Neural progenitor cell (in vitro differentiated cells): ENCODE results near the gene OCIAD2. TPM values are rescaled to one million over a fixed set of nuclear protein-coding genes. Genes with fewer than 3 reads are reported as not detected.
"Not testable (repeated sequence)": the region's sequence is repeated elsewhere in the genome, so short reads cannot be mapped to it uniquely, and the experiment has no call there.

ENCODE experiments used
- DNase-seq: peaks from one replicate; pipeline ENCODE4 v3.0.0-alpha.2; 2016; ENCODE audit warnings: low spot score
- H2AFZ ChIP-seq: fragments of 200-600 bp; sonication (generic); replicated peaks from 2 replicates; pipeline ENCODE4 v1.6.1; 2016; ENCODE audit warnings: antibody characterized with exemption
- H3F3A ChIP-seq: fragments of 200-600 bp; sonication (generic); 2 replicates; pipeline ENCODE4 v1.6.1; 2016; ENCODE audit warnings: antibody characterized with exemption, low read depth
- H3K27ac ChIP-seq: fragments of 200-600 bp; sonication (generic); 2 replicates; pipeline ENCODE4 v1.5.1; 2016; ENCODE audit warnings: mild to moderate bottlenecking
- H3K27me3 ChIP-seq: fragments of 200-600 bp; sonication (generic); 2 replicates; pipeline ENCODE4 v1.6.1; 2016; ENCODE audit warnings: mild to moderate bottlenecking, moderate library complexity
- H3K36me3 ChIP-seq: fragments of 200-600 bp; sonication (generic); 2 replicates; pipeline ENCODE4 v1.5.1; 2016
- H3K4me1 ChIP-seq: fragments of 200-600 bp; sonication (generic); 2 replicates; pipeline ENCODE4 v1.6.1; 2016; ENCODE audit warnings: mixed run types
- H3K4me2 ChIP-seq: fragments of 200-600 bp; sonication (generic); 2 replicates; pipeline ENCODE4 v1.6.1; 2016
- H3K4me3 ChIP-seq: fragments of 200-600 bp; sonication (generic); 2 replicates; pipeline ENCODE4 v1.5.1; 2016
- H3K79me2 ChIP-seq: fragments of 200-600 bp; sonication (generic); 2 replicates; pipeline ENCODE4 v1.6.1; 2016; ENCODE audit warnings: low read depth
- H3K9ac ChIP-seq: fragments of 200-600 bp; sonication (generic); 2 replicates; pipeline ENCODE4 v1.6.1; 2016
- H3K9me3 ChIP-seq: fragments of 200-600 bp; sonication (generic); 2 replicates; pipeline ENCODE4 v1.5.1; 2016; ENCODE audit warnings: low read depth
- H4K20me1 ChIP-seq: fragments of 200-600 bp; sonication (generic); 2 replicates; pipeline ENCODE4 v1.6.1; 2016; ENCODE audit warnings: low read depth
- H3K27ac Mint-ChIP-seq: 3 replicates; pipeline ENCODE4 v1.8.0; 2021; ENCODE audit warnings: mixed read lengths
- H3K27me3 Mint-ChIP-seq: 2 replicates; pipeline ENCODE4 v1.8.0; 2022; ENCODE audit warnings: low read depth, mild to moderate bottlenecking, inconsistent platforms, moderate library complexity, mixed read lengths; ENCODE audit not compliant: insufficient read depth
- H3K36me3 Mint-ChIP-seq: 3 replicates; pipeline ENCODE4 v1.8.0; 2021; ENCODE audit warnings: mixed read lengths
- H3K4me1 Mint-ChIP-seq: 3 replicates; pipeline ENCODE4 v1.8.0; 2021; ENCODE audit warnings: mixed read lengths
- H3K4me3 Mint-ChIP-seq: 3 replicates; pipeline ENCODE4 v1.8.0; 2021; ENCODE audit warnings: mild to moderate bottlenecking, moderate library complexity, mixed read lengths
- H3K9me3 Mint-ChIP-seq: 3 replicates; pipeline ENCODE4 v1.8.0; 2020; ENCODE audit warnings: mixed read lengths
- EZH2 ChIP-seq: fragments of 200-600 bp; sonication (generic); IDR thresholded peaks from 2 replicates; pipeline ENCODE4 v1.6.1; 2017; ENCODE audit warnings: antibody characterized with exemption, mild to moderate bottlenecking, moderate library complexity
- EZH2phosphoT487 ChIP-seq: fragments of 200-600 bp; sonication (generic); IDR thresholded peaks from 2 replicates; pipeline ENCODE4 v1.6.1; 2017; ENCODE audit warnings: antibody characterized with exemption
- total RNA-seq: library from RNA; depleted of rRNA; stranded (reverse); fragments of >200 nt; gene quantifications from 2 replicates; pipeline ENCODE4 v1.2.3, GENCODE V29; 2015; ENCODE audit warnings: low replicate concordance
- TF ChIP-seq, protein P1 (sequence below): fragments of 200-600 bp; sonication (generic); IDR thresholded peaks from 2 replicates; pipeline ENCODE4 v1.5.1; 2017; ENCODE audit warnings: antibody characterized with exemption, mild to moderate bottlenecking

OCIAD2 gene
- total RNA-seq, 1 donor from 2014 or later = 28.8 TPM

DNA sequence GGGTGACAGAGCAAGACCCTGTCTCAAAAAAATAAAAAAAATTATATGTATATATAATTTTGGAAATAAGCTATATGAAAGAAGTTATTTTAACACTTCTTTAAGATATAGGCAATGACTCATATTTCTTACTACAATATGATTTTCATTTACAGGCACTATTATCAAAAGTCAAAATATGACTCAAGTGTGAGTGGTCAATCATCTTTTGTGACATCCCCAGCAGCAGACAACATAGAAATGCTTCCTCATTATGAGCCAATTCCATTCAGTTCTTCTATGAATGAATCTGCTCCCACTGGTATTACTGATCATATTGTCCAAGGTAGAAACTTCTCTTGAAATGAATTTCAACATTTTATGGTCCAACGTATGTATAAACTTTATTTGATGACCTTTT lies 54.9 kb downstream of the OCIAD2 start:
- Mint-ChIP-seq H3K4me1 (no peaks in the 10 kb centered on the region), H3K27me3 (peaks cover 2% of the 10 kb centered on the region), H3K4me3 (no peak overlapping the region), H3K36me3 (peaks cover 35% of the 10 kb centered on the region), H3K27ac (no peak overlapping the region), H3K9me3 (no peaks in the 10 kb centered on the region)
- no peaks in the 10 kb centered on the region for H3K27me3 ChIP-seq
- H3K9ac ChIP-seq = no peak overlapping the region
- no peak overlapping the region for H3K27ac ChIP-seq
- no peak overlapping the region for H2AFZ ChIP-seq
- H3K36me3 ChIP-seq = peaks cover 31% of the 10 kb centered on the region
- peaks cover 11% of the 10 kb centered on the region for H4K20me1 ChIP-seq
- peaks cover 33% of the 10 kb centered on the region for H3K79me2 ChIP-seq
- H3K9me3 ChIP-seq = no peaks in the 10 kb centered on the region
- no peak for DNase-seq
- TF ChIP-seq EZH2phosphoT487 (no peak), EZH2 (no peak)
- TF ChIP-seq, protein P1, sequence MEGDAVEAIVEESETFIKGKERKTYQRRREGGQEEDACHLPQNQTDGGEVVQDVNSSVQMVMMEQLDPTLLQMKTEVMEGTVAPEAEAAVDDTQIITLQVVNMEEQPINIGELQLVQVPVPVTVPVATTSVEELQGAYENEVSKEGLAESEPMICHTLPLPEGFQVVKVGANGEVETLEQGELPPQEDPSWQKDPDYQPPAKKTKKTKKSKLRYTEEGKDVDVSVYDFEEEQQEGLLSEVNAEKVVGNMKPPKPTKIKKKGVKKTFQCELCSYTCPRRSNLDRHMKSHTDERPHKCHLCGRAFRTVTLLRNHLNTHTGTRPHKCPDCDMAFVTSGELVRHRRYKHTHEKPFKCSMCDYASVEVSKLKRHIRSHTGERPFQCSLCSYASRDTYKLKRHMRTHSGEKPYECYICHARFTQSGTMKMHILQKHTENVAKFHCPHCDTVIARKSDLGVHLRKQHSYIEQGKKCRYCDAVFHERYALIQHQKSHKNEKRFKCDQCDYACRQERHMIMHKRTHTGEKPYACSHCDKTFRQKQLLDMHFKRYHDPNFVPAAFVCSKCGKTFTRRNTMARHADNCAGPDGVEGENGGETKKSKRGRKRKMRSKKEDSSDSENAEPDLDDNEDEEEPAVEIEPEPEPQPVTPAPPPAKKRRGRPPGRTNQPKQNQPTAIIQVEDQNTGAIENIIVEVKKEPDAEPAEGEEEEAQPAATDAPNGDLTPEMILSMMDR = no peak
- H3K4me2 ChIP-seq = no peak overlapping the region
- H3F3A ChIP-seq = peaks cover 4% of the 10 kb centered on the region
- H3K4me1 ChIP-seq = no peaks in the 10 kb centered on the region
- H3K4me3 ChIP-seq = no peak overlapping the region

DNA sequence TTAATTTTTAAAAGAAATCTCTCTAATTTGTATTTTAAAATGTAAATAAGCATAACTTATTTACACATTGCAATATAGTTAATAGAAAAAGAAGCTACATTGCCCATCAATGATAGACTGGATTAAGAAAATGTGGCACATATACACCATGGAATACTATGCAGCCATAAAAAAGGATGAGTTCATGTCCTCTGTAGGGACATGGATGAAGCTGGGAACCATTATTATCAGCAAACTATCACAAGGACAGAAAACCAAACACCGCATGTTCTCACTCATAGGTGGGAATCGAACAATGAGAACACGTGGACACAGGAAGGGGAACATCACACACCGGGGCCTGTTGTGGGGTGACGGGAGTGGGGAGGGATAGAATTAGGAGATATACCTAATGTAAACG lies 57.8 kb downstream of the OCIAD2 start:
- Histone ChIP-seq H4K20me1 (peaks cover 16% of the 10 kb centered on the region), H3K36me3 (peaks cover 29% of the 10 kb centered on the region), H3K79me2 (peaks cover 62% of the 10 kb centered on the region)
- not testable (repeated sequence) for H3K4me1 ChIP-seq, H3K27me3 ChIP-seq, H3F3A ChIP-seq, H2AFZ ChIP-seq, H3K27ac ChIP-seq, DNase-seq, H3K9me3 ChIP-seq, H3K4me3 Mint-ChIP-seq, H3K4me2 ChIP-seq, H3K9me3 Mint-ChIP-seq, H3K4me3 ChIP-seq, H3K4me1 Mint-ChIP-seq, H3K27me3 Mint-ChIP-seq, H3K9ac ChIP-seq
- Mint-ChIP-seq H3K36me3 (peaks cover 50% of the 10 kb centered on the region), H3K27ac (peak overlapping the region; percentile 18)

DNA sequence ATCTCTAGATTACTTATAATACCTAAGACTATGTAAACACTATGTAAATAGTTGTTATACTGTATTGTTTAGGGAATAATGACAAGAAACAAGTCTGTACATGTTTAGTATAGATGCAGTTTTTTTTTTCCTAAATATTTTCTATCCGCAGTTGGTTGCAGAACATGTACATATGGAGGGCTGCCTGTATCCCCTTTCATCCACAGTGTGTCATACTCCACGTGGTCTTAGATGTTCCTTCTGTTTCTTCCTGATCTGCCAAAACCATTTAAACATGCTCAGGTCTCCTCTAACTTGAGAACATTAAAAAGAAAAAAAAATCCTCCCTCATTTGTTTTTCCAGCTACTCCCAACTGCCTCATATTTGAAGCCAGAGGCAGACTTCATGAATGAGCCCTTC lies 61.7 kb downstream of the OCIAD2 start:
- Mint-ChIP-seq H3K27me3 (no peaks in the 10 kb centered on the region), H3K27ac (no peak overlapping the region), H3K4me3 (no peak overlapping the region), H3K9me3 (no peaks in the 10 kb centered on the region), H3K4me1 (no peaks in the 10 kb centered on the region), H3K36me3 (peaks cover 44% of the 10 kb centered on the region)
- no peak for DNase-seq
- H3K27ac ChIP-seq = no peak overlapping the region
- H3K27me3 ChIP-seq = no peaks in the 10 kb centered on the region
- TF ChIP-seq EZH2phosphoT487 (no peak), EZH2 (no peak)
- TF ChIP-seq, protein P1 = no peak
- no peak overlapping the region for H3K9ac ChIP-seq
- H3K4me3 ChIP-seq = no peak overlapping the region
- H3K36me3 ChIP-seq = peaks cover 34% of the 10 kb centered on the region
- no peaks in the 10 kb centered on the region for H3K4me1 ChIP-seq
- no peaks in the 10 kb centered on the region for H3K9me3 ChIP-seq
- H4K20me1 ChIP-seq = peaks cover 26% of the 10 kb centered on the region
- H3F3A ChIP-seq = no peaks in the 10 kb centered on the region
- H3K79me2 ChIP-seq = peaks cover 96% of the 10 kb centered on the region
- no peak overlapping the region for H3K4me2 ChIP-seq
- no peak overlapping the region for H2AFZ ChIP-seq

DNA sequence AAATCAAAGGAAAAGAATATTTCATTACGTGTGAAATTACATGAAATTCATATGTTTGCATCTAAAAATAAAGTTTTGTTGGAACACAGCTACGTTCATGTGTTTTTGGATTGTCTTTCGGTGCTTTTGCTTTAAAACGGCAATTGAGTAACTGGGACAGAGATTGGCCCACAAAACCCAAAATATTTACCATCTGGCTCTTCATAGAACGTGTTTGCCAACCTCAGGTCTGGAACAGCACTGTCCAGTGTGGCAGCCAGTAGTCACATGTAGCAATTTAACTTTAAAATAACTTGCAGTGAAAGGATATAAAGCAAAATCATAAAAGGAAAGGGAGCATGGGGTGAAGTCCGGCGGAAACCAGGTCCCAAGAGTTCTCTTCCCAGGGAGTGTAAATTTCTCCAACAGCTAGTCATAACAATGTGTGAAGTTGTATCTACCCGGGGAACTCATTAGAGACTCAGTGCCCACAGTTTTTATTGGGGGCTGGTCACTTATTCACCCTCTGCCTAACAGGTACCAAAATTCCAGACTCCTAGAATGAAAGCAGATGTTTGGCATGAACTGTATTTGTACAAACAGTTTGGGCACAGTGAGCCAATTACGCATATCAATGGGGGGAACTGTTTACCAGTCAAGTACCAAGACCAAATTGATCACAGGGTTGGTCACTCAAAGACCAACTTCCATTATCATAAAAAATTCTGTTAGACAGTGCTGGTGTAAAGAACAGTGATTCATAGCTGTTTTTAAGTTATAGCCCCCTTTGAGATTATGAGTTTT lies 65.3 kb downstream of the OCIAD2 start:
- Mint-ChIP-seq H3K9me3 (no peaks in the 10 kb centered on the region), H3K27ac (no peak overlapping the region), H3K4me3 (no peak overlapping the region), H3K27me3 (no peaks in the 10 kb centered on the region), H3K36me3 (peaks cover 36% of the 10 kb centered on the region), H3K4me1 (no peaks in the 10 kb centered on the region)
- TF ChIP-seq, protein P1 = no peak
- no peak for TF ChIP-seq EZH2
- no peak for TF ChIP-seq EZH2phosphoT487
- no peaks in the 10 kb centered on the region for H3K4me1 ChIP-seq
- H3K9me3 ChIP-seq = no peaks in the 10 kb centered on the region
- no peaks in the 10 kb centered on the region for H3K27me3 ChIP-seq
- H3K4me2 ChIP-seq = no peak overlapping the region
- no peak for DNase-seq
- H3K9ac ChIP-seq = no peak overlapping the region
- no peaks in the 10 kb centered on the region for H3F3A ChIP-seq
- H3K79me2 ChIP-seq = peaks cover 100% of the 10 kb centered on the region
- peaks cover 44% of the 10 kb centered on the region for H4K20me1 ChIP-seq
- no peak overlapping the region for H3K4me3 ChIP-seq
- peaks cover 32% of the 10 kb centered on the region for H3K36me3 ChIP-seq
- H3K27ac ChIP-seq = no peak overlapping the region
- H2AFZ ChIP-seq = no peak overlapping the region
